CD4-positive, alpha-beta memory T cell (primary cell): ENCODE results near the gene LCN12. TPM values are rescaled to one million over a fixed set of nuclear protein-coding genes. Genes with fewer than 3 reads are reported as not detected.

Experiments
- CTCF ChIA-PET: fragments of 350-600 bp; sonication (Branson Sonifier 250); formaldehyde crosslinking; loops from one replicate; lab custom pipeline; 2021; ENCODE audit warnings: inconsistent platforms; ENCODE audit not compliant: partially characterized antibody; lab: Charles Lee
- POLR2A ChIA-PET: fragments of 350-600 bp; sonication (Branson Sonifier 250); formaldehyde crosslinking; loops from one replicate; lab custom pipeline; 2021; ENCODE audit not compliant: partially characterized antibody; lab: Charles Lee
- DNase-seq, 5 donors: peaks; one replicate each; pipeline versions ENCODE4 v3.0.0 to v3.0.0-alpha.2; 2020 to 2022; ENCODE audit warnings: mixed read lengths in 1 of 5
- H3K27ac ChIP-seq: one replicate; pipeline ENCODE4 v1.7.0; 2013; ENCODE audit warnings: low read depth, low read length
- H3K27me3 ChIP-seq: 2 replicates; pipeline ENCODE4 v1.7.0; 2013; ENCODE audit warnings: mild to moderate bottlenecking, low read length, moderate library complexity; ENCODE audit not compliant: insufficient read depth
- H3K36me3 ChIP-seq: 2 replicates; pipeline ENCODE4 v1.7.0; 2013; ENCODE audit warnings: mild to moderate bottlenecking, low read length, moderate library complexity; ENCODE audit not compliant: insufficient read depth
- H3K4me1 ChIP-seq: 2 replicates; pipeline ENCODE4 v1.7.0; 2013; ENCODE audit warnings: mild to moderate bottlenecking, low read length, moderate library complexity; ENCODE audit not compliant: insufficient read depth
- H3K4me3 ChIP-seq, 2 donors: one replicate each; pipeline ENCODE4 v1.7.0; 2013; ENCODE audit warnings: low read length in 2 of 2, mild to moderate bottlenecking in 1 of 2
- H3K9me3 ChIP-seq, 2 donors: one replicate each; pipeline ENCODE4 v1.7.0; 2013; ENCODE audit warnings: low read length in 2 of 2, control low read depth in 1 of 2; ENCODE audit not compliant: control insufficient read depth in 1 of 2
- H3K27ac Mint-ChIP-seq, 7 donors: one replicate each; pipeline ENCODE4 v1.8.0; 2020 to 2021; ENCODE audit warnings: mixed read lengths in 7 of 7, mild to moderate bottlenecking in 6 of 7, inconsistent platforms in 3 of 7, moderate library complexity in 3 of 7
- H3K27me3 Mint-ChIP-seq, 2 donors: one replicate each; pipeline ENCODE4 v1.8.0; 2020 to 2021; ENCODE audit warnings: mixed read lengths in 2 of 2
- H3K36me3 Mint-ChIP-seq, 2 donors: one replicate each; pipeline ENCODE4 v1.8.0; 2020 to 2021; ENCODE audit warnings: mixed read lengths in 2 of 2, inconsistent platforms in 1 of 2, mild to moderate bottlenecking in 1 of 2
- H3K4me1 Mint-ChIP-seq, 4 donors: one replicate each; pipeline ENCODE4 v1.8.0; 2020 to 2021; ENCODE audit warnings: mixed read lengths in 4 of 4, mild to moderate bottlenecking in 1 of 4
- H3K4me3 Mint-ChIP-seq, 8 donors: one replicate each; pipeline ENCODE4 v1.8.0; 2020 to 2021; ENCODE audit warnings: mixed read lengths in 8 of 8, mild to moderate bottlenecking in 7 of 8, moderate library complexity in 6 of 8, inconsistent platforms in 3 of 8
- H3K9me3 Mint-ChIP-seq, 8 donors: one replicate each; pipeline ENCODE4 v1.8.0; 2020 to 2021; ENCODE audit warnings: mixed read lengths in 8 of 8, mild to moderate bottlenecking in 5 of 8, inconsistent platforms in 3 of 8, moderate library complexity in 1 of 8
- intact Hi-C: fragments of 100-400 bp; cut with micrococcal nuclease; formaldehyde crosslinking; loops from one replicate; pipeline ENCODE4 v1.15.1; 2023
- polyA plus RNA-seq, 2 donors: library from polyadenylated mRNA; unstranded; fragments of 300-500 nt; fragmentation: Illumina TruSeq; gene quantifications; one replicate each; pipeline ENCODE4 v1.2.3, GENCODE V29; 2021
- total RNA-seq, 2 experiments: library from RNA; stranded (reverse); gene quantifications; one replicate each; pipeline ENCODE4 v1.2.3, GENCODE V29; 2021

Gene LCN12
- total and polyA plus RNA-seq, 4 experiments from 2014 or later = 0.72 to 1.4 TPM; not detected in 2

- Histone ChIP-seq H3K4me1 (peaks cover 47% of the 10 kb centered on the region), H3K9me3 (no peaks in the 10 kb centered on the region), H3K27me3 (no peaks in the 10 kb centered on the region), H3K4me3 (no peak overlapping the region), H3K36me3 (no peaks in the 10 kb centered on the region), H3K27ac (peak overlapping the region; percentile 42)
- ChIA-PET CTCF (interaction anchor here (1.4 to 2.2 kb wide), 3 partner anchors 18 to 174 kb away, joined by 3 to 6 read pairs (median 5); no protein-coding TSS in a partner anchor), POLR2A (interaction anchor here (1.4 to 9.2 kb wide), 4 partner anchors 9 to 26 kb away, joined by 3 to 75 read pairs (median 10); partner anchors contain the start of gene PAXX)
- no peaks in the 10 kb centered on the region for H3K9me3 Mint-ChIP-seq
- no peaks in the 10 kb centered on the region for H3K27me3 Mint-ChIP-seq
- peak; percentile 41 to 71 (median 48) for DNase-seq
- H3K4me3 Mint-ChIP-seq = peak overlapping the region; percentile 70 to 86 (median 79)
- H3K4me1 Mint-ChIP-seq = peaks cover 19 to 38% (median 30%) of the 10 kb centered on the region in 4 donors
- H3K27ac Mint-ChIP-seq = peak overlapping the region; percentile 77 to 91 (median 88)
- no peaks in the 10 kb centered on the region for H3K36me3 Mint-ChIP-seq
- intact Hi-C loops = no loop called here
Measured at GRCh38 chr9:136965771-136966484, 13.9 kb downstream of the LCN12 start.

GRCh38 chr9:136968333-136969127 is 16.5 kb downstream of the LCN12 start:
- no peaks in the 10 kb centered on the region for H3K27me3 ChIP-seq
- intact Hi-C loops = no loop called here
- H3K27ac ChIP-seq = no peak overlapping the region
- Mint-ChIP-seq H3K27ac (no peak overlapping the region), H3K4me3 (no peak overlapping the region), H3K9me3 (no peaks in the 10 kb centered on the region), H3K4me1 (peaks cover 14 to 25% (median 19%) of the 10 kb centered on the region in 4 donors), H3K27me3 (no peaks in the 10 kb centered on the region), H3K36me3 (no peaks in the 10 kb centered on the region)
- H3K4me3 ChIP-seq = no peak overlapping the region
- CTCF ChIA-PET = interaction anchor here (1.1 kb wide), 1 partner anchor 16 kb away, joined by 3 read pairs; no protein-coding TSS in a partner anchor
- H3K9me3 ChIP-seq = no peaks in the 10 kb centered on the region
- no peaks in the 10 kb centered on the region for H3K36me3 ChIP-seq
- peaks cover 30% of the 10 kb centered on the region for H3K4me1 ChIP-seq
- POLR2A ChIA-PET = interaction anchor here (1.1 to 1.7 kb wide), 2 partner anchors 8 to 10 kb away, joined by 4 to 7 read pairs; no protein-coding TSS in a partner anchor
- no peak for DNase-seq

GRCh38 chr9:136969150-136969549 is 17.1 kb downstream of the LCN12 start:
- Histone ChIP-seq H3K36me3 (no peaks in the 10 kb centered on the region), H3K9me3 (no peaks in the 10 kb centered on the region), H3K4me3 (no peak overlapping the region), H3K4me1 (peaks cover 30% of the 10 kb centered on the region), H3K27ac (no peak overlapping the region), H3K27me3 (no peaks in the 10 kb centered on the region)
- intact Hi-C loops = no loop called here
- POLR2A ChIA-PET = interaction anchor here (1.1 to 1.7 kb wide), 2 partner anchors 9 kb away, joined by 4 to 7 read pairs; no protein-coding TSS in a partner anchor
- Mint-ChIP-seq H3K27me3 (no peaks in the 10 kb centered on the region), H3K4me1 (peaks cover 14 to 28% (median 21%) of the 10 kb centered on the region in 4 donors), H3K9me3 (no peaks in the 10 kb centered on the region), H3K4me3 (no peak overlapping the region), H3K27ac (no peak overlapping the region), H3K36me3 (no peaks in the 10 kb centered on the region)
- no peak for DNase-seq
- CTCF ChIA-PET = interaction anchor here (1.1 kb wide), 1 partner anchor 16 kb away, joined by 3 read pairs; no protein-coding TSS in a partner anchor

GRCh38 chr9:136969774-136970173 is 17.7 kb downstream of the LCN12 start:
- no peak overlapping the region for H3K27ac Mint-ChIP-seq
- H3K36me3 Mint-ChIP-seq = no peaks in the 10 kb centered on the region
- no peaks in the 10 kb centered on the region for H3K27me3 ChIP-seq
- no peaks in the 10 kb centered on the region for H3K27me3 Mint-ChIP-seq
- no peaks in the 10 kb centered on the region for H3K9me3 ChIP-seq
- H3K4me3 Mint-ChIP-seq = no peak overlapping the region
- no peaks in the 10 kb centered on the region for H3K36me3 ChIP-seq
- CTCF ChIA-PET = no interaction called here
- DNase-seq = no peak
- H3K4me1 Mint-ChIP-seq = peaks cover 12 to 28% (median 19%) of the 10 kb centered on the region in 4 donors
- peaks cover 30% of the 10 kb centered on the region for H3K4me1 ChIP-seq
- POLR2A ChIA-PET = no interaction called here
- intact Hi-C loops = loop anchor here (10.0 kb wide), 1 partner anchor 55 kb away; the partner anchor contains the start of gene ABCA2
- H3K27ac ChIP-seq = no peak overlapping the region
- no peaks in the 10 kb centered on the region for H3K9me3 Mint-ChIP-seq
- no peak overlapping the region for H3K4me3 ChIP-seq

GRCh38 chr9:136970361-136970760 is 18.3 kb downstream of the LCN12 start:
- H3K27ac ChIP-seq = no peak overlapping the region
- Mint-ChIP-seq H3K27me3 (no peaks in the 10 kb centered on the region), H3K36me3 (no peaks in the 10 kb centered on the region), H3K27ac (no peak overlapping the region), H3K9me3 (no peaks in the 10 kb centered on the region), H3K4me1 (peaks cover 15 to 28% (median 22%) of the 10 kb centered on the region in 4 donors), H3K4me3 (no peak overlapping the region)
- H3K9me3 ChIP-seq = no peaks in the 10 kb centered on the region
- no peak overlapping the region for H3K4me3 ChIP-seq
- H3K36me3 ChIP-seq = no peaks in the 10 kb centered on the region
- POLR2A ChIA-PET = interaction anchor here (1.1 to 2.2 kb wide), 2 partner anchors 8 to 11 kb away, joined by 3 to 4 read pairs; no protein-coding TSS in a partner anchor
- no peak for DNase-seq
- intact Hi-C loops = loop anchor here (10.0 kb wide), 1 partner anchor 54 kb away; the partner anchor contains the start of gene ABCA2
- no peaks in the 10 kb centered on the region for H3K27me3 ChIP-seq
- CTCF ChIA-PET = no interaction called here
- H3K4me1 ChIP-seq = peaks cover 30% of the 10 kb centered on the region

- H3K36me3 ChIP-seq = no peaks in the 10 kb centered on the region
- Mint-ChIP-seq H3K27me3 (no peaks in the 10 kb centered on the region), H3K9me3 (no peaks in the 10 kb centered on the region), H3K36me3 (no peaks in the 10 kb centered on the region), H3K4me1 (peaks cover 11 to 29% (median 20%) of the 10 kb centered on the region in 4 donors), H3K27ac (no peak overlapping the region), H3K4me3 (no peak overlapping the region)
- H3K27ac ChIP-seq = no peak overlapping the region
- no peaks in the 10 kb centered on the region for H3K9me3 ChIP-seq
- H3K4me1 ChIP-seq = peaks cover 30% of the 10 kb centered on the region
- ChIA-PET CTCF (interaction anchor here (1.3 kb wide), 1 partner anchor 24 kb away, joined by 3 read pairs; no protein-coding TSS in a partner anchor), POLR2A (interaction anchor here (0.8 to 2.2 kb wide), 2 partner anchors 10 to 13 kb away, joined by 4 read pairs; no protein-coding TSS in a partner anchor)
- no peaks in the 10 kb centered on the region for H3K27me3 ChIP-seq
- no peak overlapping the region for H3K4me3 ChIP-seq
- no peak for DNase-seq
- intact Hi-C loops = loop anchor here (10.0 kb wide), 1 partner anchor 53 kb away; the partner anchor contains the start of gene ABCA2
Measured at GRCh38 chr9:136971746-136972145, 19.7 kb downstream of the LCN12 start.
